ENCODE measurements around the gene NDST1. TPM values are rescaled to one million over a fixed set of nuclear protein-coding genes. Genes with fewer than 3 reads are reported as not detected.

The NDST1 gene
- polyA plus RNA-seq, 1 experiment: 89.7 TPM

DNA sequence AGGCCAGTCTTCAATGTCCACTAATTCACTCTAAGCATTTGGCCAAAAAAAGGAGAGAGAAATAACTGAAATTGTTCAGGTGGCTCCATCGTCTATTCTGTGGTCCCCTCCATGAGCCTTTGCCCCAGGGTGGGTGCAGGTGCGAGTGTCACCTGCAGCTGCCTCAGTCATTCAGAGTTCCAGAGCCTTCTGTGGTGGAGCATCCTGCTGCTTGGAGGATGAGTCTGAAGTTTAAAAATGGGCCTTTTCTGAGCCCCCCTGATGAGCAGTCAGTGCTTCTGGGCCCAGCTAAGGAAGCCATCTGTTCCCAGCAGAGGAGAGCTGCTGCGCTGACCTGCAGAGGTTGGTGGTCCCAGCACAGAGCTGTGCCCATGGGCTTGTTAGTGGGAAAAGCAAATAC is 48.2 kb downstream of the NDST1 start:
- TF ChIP-seq, protein P1, sequence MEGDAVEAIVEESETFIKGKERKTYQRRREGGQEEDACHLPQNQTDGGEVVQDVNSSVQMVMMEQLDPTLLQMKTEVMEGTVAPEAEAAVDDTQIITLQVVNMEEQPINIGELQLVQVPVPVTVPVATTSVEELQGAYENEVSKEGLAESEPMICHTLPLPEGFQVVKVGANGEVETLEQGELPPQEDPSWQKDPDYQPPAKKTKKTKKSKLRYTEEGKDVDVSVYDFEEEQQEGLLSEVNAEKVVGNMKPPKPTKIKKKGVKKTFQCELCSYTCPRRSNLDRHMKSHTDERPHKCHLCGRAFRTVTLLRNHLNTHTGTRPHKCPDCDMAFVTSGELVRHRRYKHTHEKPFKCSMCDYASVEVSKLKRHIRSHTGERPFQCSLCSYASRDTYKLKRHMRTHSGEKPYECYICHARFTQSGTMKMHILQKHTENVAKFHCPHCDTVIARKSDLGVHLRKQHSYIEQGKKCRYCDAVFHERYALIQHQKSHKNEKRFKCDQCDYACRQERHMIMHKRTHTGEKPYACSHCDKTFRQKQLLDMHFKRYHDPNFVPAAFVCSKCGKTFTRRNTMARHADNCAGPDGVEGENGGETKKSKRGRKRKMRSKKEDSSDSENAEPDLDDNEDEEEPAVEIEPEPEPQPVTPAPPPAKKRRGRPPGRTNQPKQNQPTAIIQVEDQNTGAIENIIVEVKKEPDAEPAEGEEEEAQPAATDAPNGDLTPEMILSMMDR (IDR thresholded peaks at IDR 0.05; ENCODE audit: insufficient read depth, low read depth, low read length): no peak
- ChIA-PET CTCF (interaction anchor here (0.8 to 3.0 kb wide), 6 partner anchors 11 to 291 kb away, joined by 3 to 13 read pairs (median 4); partner anchors contain the start of gene RBM22), POLR2A (no interaction called here)
- Histone ChIP-seq H3K27me3 (ENCODE audit: control insufficient read depth, insufficient read depth, low read length) (no peaks in the 10 kb centered on the region), H3K36me3 (ENCODE audit: control insufficient read depth, insufficient read depth, low read length) (peaks cover 26% of the 10 kb centered on the region), H3K4me3 (ENCODE audit: low read depth, low read length) (no peak overlapping the region)
- DNase-seq (ENCODE audit: low read depth): no peak

DNA sequence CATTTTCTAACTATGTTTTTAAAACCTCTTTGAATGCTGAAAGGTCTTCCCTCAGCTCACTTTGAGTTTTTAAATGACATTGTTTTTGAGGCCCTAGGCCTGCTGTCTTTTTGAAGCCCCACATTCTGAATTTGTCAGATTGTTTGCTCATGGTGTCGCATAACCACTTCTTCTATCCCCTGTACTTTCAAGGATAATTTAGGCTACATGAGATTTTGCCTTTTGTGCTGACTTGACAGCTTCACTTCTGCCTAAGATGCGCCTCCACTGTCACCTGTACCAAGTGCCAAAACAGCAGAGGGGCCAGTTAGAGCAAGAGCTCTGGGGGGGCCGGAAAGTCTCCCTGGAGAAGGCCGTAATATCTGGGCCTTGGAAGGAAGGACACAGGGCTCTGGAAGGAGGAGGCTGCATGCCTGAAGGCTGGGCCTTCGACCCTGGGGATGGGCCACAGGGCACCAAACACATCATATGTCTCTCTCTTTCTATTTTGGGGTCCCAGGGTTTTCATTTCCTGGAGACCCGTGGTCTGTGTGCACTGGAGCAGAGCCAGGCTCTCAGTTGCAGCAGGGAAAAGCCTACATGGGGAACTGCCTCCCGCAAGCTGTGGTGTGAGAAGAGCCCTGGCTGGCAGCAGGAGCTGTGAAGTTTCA is 49.1 kb downstream of the NDST1 start:
- ChIA-PET POLR2A (interaction anchor here (0.7 kb wide), 1 partner anchor 65 kb away, joined by 25 read pairs; no protein-coding TSS in a partner anchor), CTCF (interaction anchor here (0.7 to 7.8 kb wide), 8 partner anchors 12 to 581 kb away, joined by 3 to 78 read pairs (median 4); partner anchors contain the start of gene RBM22)
- H3K4me3 ChIP-seq (ENCODE audit: low read depth, low read length): no peak overlapping the region
- DNase-seq (ENCODE audit: low read depth): no peak
- no peaks in the 10 kb centered on the region for H3K27me3 ChIP-seq (ENCODE audit: control insufficient read depth, insufficient read depth, low read length)
- peaks cover 19% of the 10 kb centered on the region for H3K36me3 ChIP-seq (ENCODE audit: control insufficient read depth, insufficient read depth, low read length)
- TF ChIP-seq, protein P1 (IDR thresholded peaks at IDR 0.05; ENCODE audit: insufficient read depth, low read depth, low read length): no peak

DNA sequence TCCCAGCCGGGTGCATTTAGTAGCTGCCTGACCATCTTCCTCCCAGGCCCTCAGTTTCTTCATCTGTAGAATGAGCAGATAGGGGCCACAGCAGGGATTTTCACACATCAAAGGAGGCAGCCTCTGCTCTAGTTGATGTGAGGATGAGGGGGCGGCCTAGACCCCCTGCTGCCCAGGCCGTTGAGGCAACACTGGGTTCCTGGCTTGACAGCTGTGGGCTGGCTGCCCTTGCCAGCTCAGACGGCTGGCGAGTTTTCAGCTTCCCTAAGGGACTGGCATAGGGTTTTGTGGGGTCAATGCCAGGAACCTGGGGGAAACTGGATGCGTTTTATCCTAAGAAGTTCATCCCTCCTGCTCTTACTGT is 49.6 kb downstream of the NDST1 start:
- no peaks in the 10 kb centered on the region for H3K27me3 ChIP-seq (ENCODE audit: control insufficient read depth, insufficient read depth, low read length)
- peaks cover 18% of the 10 kb centered on the region for H3K36me3 ChIP-seq (ENCODE audit: control insufficient read depth, insufficient read depth, low read length)
- DNase-seq (ENCODE audit: low read depth): no peak
- ChIA-PET CTCF (interaction anchor here (0.7 to 7.8 kb wide), 4 partner anchors 98 to 582 kb away, joined by 3 to 78 read pairs (median 8); no protein-coding TSS in a partner anchor), POLR2A (interaction anchor here (0.7 kb wide), 1 partner anchor 66 kb away, joined by 25 read pairs; no protein-coding TSS in a partner anchor)
- no peak overlapping the region for H3K4me3 ChIP-seq (ENCODE audit: low read depth, low read length)
- TF ChIP-seq, protein P1 (IDR thresholded peaks at IDR 0.05; ENCODE audit: insufficient read depth, low read depth, low read length): no peak

DNA sequence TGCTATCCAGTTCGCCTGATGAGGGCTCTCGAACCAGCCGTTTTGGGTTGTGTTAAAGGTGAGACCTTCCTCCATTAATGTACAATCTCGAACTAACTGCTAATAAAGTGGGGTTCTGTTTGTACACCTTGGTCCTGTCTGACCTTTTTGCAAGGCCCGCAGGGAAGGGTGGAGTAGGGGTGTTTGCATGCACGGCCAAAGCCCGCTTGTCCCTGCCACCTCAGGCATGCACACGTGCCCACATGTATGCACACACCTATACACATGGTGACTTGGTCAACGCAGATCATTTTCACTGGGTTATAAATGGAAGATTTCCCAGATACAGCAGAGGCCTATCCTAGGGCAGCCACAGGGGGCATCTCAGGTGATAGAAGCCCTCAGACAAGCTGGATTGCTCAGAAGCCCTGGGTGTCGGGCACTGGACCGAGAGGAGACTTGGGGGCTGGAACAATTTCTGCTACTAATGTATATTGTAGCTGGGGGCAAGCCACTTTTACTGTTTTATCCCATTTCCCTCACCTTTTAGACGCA is 50.2 kb downstream of the NDST1 start:
- ChIA-PET POLR2A (no interaction called here), CTCF (interaction anchor here (0.8 to 7.8 kb wide), 4 partner anchors 98 to 288 kb away, joined by 3 to 78 read pairs (median 42); partner anchors contain the start of gene IRGM)
- Histone ChIP-seq H3K4me3 (ENCODE audit: low read depth, low read length) (no peak overlapping the region), H3K36me3 (ENCODE audit: control insufficient read depth, insufficient read depth, low read length) (peaks cover 18% of the 10 kb centered on the region), H3K27me3 (ENCODE audit: control insufficient read depth, insufficient read depth, low read length) (no peaks in the 10 kb centered on the region)
- TF ChIP-seq, protein P1 (IDR thresholded peaks at IDR 0.05; ENCODE audit: insufficient read depth, low read depth, low read length): 0 out of 2 replicates have a peak, but pooled peaks have one; percentile 1
- no peak for DNase-seq (ENCODE audit: low read depth)

DNA sequence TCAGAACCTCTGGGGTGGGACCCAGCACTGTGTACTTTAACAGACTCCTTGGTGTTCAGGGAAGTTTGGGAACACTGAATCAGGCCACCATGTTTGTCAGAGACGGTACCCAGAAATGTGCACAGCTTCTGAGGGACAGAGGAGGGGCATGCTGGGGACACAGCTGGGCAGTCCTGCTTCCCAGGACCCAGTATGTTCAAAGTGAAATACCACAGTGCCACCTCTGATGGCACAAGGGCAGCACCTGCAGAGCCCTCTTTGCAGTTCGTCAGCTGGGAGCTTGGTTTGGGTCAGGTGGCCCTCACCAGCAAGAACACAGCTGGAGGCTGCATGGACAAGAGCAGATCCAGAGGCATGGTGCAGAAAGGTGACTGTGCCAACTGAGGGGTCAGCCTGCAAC is 51.2 kb downstream of the NDST1 start:
- POLR2A ChIA-PET: no interaction called here
- Histone ChIP-seq H3K4me3 (ENCODE audit: low read depth, low read length) (no peak overlapping the region), H3K36me3 (ENCODE audit: control insufficient read depth, insufficient read depth, low read length) (peaks cover 10% of the 10 kb centered on the region), H3K27me3 (ENCODE audit: control insufficient read depth, insufficient read depth, low read length) (no peaks in the 10 kb centered on the region)
- CTCF ChIA-PET: interaction anchor here (0.8 to 7.8 kb wide), 17 partner anchors 8 to 295 kb away, joined by 3 to 78 read pairs (median 6); partner anchors contain the start of genes IRGM, MYOZ3, RBM22 and RPS14
- DNase-seq (ENCODE audit: low read depth): no peak
- TF ChIP-seq, protein P1 (IDR thresholded peaks at IDR 0.05; ENCODE audit: insufficient read depth, low read depth, low read length): no peak

All from BJ (cell line).